Stomach (tissue), 4 donors: ENCODE data around the gene JOSD1.

ENCODE experiments used
- POLR2A ChIP-seq, 4 donors: fragments of 450-650 bp; IDR thresholded peaks; one replicate each; pipeline ENCODE4 v1.6.1; 2016; ENCODE audit warnings: antibody characterized with exemption in 4 of 4, control low read depth in 2 of 4, mild to moderate bottlenecking in 1 of 4, moderate library complexity in 1 of 4
- TF ChIP-seq, protein P1 (sequence below), 7 experiments: fragments of 450-650 bp in 4 of 7; fragments of 200-600 bp in 3 of 7; sonication (generic) in 3 of 7; IDR thresholded peaks; one replicate each; pipeline ENCODE4 v1.5.1; 2016 to 2019; ENCODE audit warnings: antibody characterized with exemption in 7 of 7, control low read depth in 2 of 7, mild to moderate bottlenecking in 1 of 7

DNA sequence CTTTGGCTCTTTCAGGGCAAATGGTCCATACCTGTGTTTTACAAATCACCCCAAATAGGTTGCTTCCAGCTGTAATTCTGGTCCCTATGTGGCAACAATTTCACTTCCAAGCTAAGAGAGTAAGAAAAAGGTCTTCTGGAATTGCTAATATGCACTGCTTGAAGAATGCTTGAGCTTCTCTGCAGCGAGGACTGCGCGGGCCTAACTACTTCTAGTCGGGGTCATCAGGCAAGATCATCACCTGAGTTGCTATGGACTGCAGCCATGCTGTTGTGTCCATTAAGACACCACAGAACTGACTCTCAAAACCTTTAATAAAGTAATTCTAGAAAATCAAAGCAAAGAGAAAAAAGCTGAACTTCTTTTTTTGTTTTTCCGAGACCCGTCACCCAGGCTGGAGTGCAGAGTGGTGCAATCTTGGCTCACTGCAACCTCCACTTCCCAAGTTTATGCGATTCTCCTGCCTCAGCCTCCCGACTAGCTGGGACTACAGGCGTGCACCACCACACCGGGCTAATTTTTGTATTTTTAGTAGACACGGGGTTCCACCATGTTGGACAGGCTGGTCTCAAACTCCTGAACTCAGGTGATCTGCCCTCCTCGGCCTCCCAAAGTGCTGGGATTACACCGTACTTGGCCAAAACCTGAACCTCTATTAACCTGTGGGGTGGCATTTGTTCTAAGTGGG lies 2.2 kb downstream of the JOSD1 start:
- TF ChIP-seq, protein P1, sequence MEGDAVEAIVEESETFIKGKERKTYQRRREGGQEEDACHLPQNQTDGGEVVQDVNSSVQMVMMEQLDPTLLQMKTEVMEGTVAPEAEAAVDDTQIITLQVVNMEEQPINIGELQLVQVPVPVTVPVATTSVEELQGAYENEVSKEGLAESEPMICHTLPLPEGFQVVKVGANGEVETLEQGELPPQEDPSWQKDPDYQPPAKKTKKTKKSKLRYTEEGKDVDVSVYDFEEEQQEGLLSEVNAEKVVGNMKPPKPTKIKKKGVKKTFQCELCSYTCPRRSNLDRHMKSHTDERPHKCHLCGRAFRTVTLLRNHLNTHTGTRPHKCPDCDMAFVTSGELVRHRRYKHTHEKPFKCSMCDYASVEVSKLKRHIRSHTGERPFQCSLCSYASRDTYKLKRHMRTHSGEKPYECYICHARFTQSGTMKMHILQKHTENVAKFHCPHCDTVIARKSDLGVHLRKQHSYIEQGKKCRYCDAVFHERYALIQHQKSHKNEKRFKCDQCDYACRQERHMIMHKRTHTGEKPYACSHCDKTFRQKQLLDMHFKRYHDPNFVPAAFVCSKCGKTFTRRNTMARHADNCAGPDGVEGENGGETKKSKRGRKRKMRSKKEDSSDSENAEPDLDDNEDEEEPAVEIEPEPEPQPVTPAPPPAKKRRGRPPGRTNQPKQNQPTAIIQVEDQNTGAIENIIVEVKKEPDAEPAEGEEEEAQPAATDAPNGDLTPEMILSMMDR (IDR thresholded peaks at IDR 0.05) = no peak
- TF ChIP-seq POLR2A (IDR thresholded peaks at IDR 0.05) = no peak
